Spleen (tissue), 7 donors: Measurements from ENCODE around the gene AFDN.

Experiments used
- POLR2A ChIP-seq, 3 donors: fragments of 450-650 bp; IDR thresholded peaks; one replicate each; pipeline ENCODE4 v1.5.1; 2017; ENCODE audit warnings: antibody characterized with exemption in 3 of 3, mild to moderate bottlenecking in 1 of 3
- TF ChIP-seq, protein P1 (sequence below), 11 experiments: fragments of 200-600 bp in 7 of 11; fragments of 450-650 bp in 4 of 11; sonication (generic) in 4 of 11; IDR thresholded peaks in 8 of 11; conservative IDR thresholded peaks in 3 of 11; 1 replicate in 7 of 11; 2 replicates in 4 of 11; pipeline versions ENCODE4 v1.4.0 to v1.8.0; 2016 to 2021; ENCODE audit warnings: antibody characterized with exemption in 11 of 11, inconsistent platforms in 4 of 11, mild to moderate bottlenecking in 1 of 11
- donor health status: DM: no; HTN: no; CAD: no; lungs with moderate emphysema.
- donor health status: DM: no; HTN: no; CAD: no.
- donor health status: DM: no; HTN: no; CAD: no.

DNA sequence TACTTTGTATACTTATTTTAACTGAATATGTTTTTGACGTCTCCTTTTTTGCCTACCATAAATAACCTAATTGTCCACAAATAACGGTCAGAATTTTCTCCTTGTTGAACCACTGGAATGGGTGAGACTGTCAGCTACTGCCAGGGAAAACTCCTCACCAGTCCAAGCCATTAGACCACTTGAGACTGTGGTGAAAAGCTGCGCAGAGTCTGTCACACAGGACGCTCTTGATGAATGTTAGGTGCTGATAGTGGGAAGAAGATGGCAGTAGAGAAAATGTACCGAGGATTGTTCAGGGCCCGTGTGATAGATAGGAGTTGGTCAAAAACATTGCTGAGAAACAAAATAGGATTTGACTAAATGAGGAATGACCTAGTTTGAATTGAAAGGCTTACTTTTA, 95.1 kb downstream of the AFDN start:
- TF ChIP-seq, protein P1, sequence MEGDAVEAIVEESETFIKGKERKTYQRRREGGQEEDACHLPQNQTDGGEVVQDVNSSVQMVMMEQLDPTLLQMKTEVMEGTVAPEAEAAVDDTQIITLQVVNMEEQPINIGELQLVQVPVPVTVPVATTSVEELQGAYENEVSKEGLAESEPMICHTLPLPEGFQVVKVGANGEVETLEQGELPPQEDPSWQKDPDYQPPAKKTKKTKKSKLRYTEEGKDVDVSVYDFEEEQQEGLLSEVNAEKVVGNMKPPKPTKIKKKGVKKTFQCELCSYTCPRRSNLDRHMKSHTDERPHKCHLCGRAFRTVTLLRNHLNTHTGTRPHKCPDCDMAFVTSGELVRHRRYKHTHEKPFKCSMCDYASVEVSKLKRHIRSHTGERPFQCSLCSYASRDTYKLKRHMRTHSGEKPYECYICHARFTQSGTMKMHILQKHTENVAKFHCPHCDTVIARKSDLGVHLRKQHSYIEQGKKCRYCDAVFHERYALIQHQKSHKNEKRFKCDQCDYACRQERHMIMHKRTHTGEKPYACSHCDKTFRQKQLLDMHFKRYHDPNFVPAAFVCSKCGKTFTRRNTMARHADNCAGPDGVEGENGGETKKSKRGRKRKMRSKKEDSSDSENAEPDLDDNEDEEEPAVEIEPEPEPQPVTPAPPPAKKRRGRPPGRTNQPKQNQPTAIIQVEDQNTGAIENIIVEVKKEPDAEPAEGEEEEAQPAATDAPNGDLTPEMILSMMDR (IDR thresholded peaks at IDR 0.05 in 8 of 11, conservative IDR thresholded peaks at IDR 0.05 in 3 of 11): no peak
- TF ChIP-seq POLR2A (IDR thresholded peaks at IDR 0.05): no peak
